HFF-Myc (cell line): ENCODE results near the gene PDPN.

Experiments used
- DNase-seq: peaks from one replicate; pipeline ENCODE4 v3.0.0-alpha.2; 2011; ENCODE audit warnings: low read depth; ENCODE audit errors: extremely low read depth
- H3K4me3 ChIP-seq: replicated peaks from 2 replicates; pipeline ENCODE4 v1.5.1; 2011; ENCODE audit warnings: low read depth, mild to moderate bottlenecking, control low read depth, low read length
- CTCF ChIP-seq: IDR thresholded peaks from 2 replicates; pipeline ENCODE4 v1.5.1; 2012; ENCODE audit warnings: mild to moderate bottlenecking, low read depth, low read length, control low read depth; ENCODE audit errors: missing control alignments

The PDPN gene

GRCh38 chr1:13605159-13605558, 21.5 kb downstream of the PDPN start:
- no peak for TF ChIP-seq CTCF
- no peak overlapping the region for H3K4me3 ChIP-seq
- no peak for DNase-seq

GRCh38 chr1:13607002-13607401, 23.4 kb downstream of the PDPN start:
- H3K4me3 ChIP-seq = no peak overlapping the region
- DNase-seq = no peak

GRCh38 chr1:13616234-13616633, 32.6 kb downstream of the PDPN start:
- no peak for DNase-seq
- no peak for TF ChIP-seq CTCF
- no peak overlapping the region for H3K4me3 ChIP-seq

More at GRCh38 chr1:13607002-13607401, 23.4 kb downstream of the PDPN start:
- no peak for TF ChIP-seq CTCF

- no peak for TF ChIP-seq CTCF
- DNase-seq = no peak
- H3K4me3 ChIP-seq = no peak overlapping the region
Measured at GRCh38 chr1:13617108-13617507, 33.5 kb downstream of the PDPN start.

GRCh38 chr1:13617773-13618172, 34.1 kb downstream of the PDPN start:
- TF ChIP-seq CTCF = no peak
- no peak for DNase-seq
- no peak overlapping the region for H3K4me3 ChIP-seq

- DNase-seq = no peak
- TF ChIP-seq CTCF = no peak
- no peak overlapping the region for H3K4me3 ChIP-seq
Measured at GRCh38 chr1:13618483-13618882, 34.9 kb downstream of the PDPN start.

- TF ChIP-seq CTCF = no peak
- H3K4me3 ChIP-seq = no peak overlapping the region
Measured at GRCh38 chr1:13619909-13620308, 36.3 kb downstream of the PDPN start.

More at GRCh38 chr1:13619909-13620308, 36.3 kb downstream of the PDPN start:
- no peak for DNase-seq
